ENCODE results near the gene ELOVL3. TPM values are rescaled to one million over a fixed set of nuclear protein-coding genes. Genes with fewer than 3 reads are reported as not detected.
"Not testable (repeated sequence)": the region's sequence is repeated elsewhere in the genome, so short reads cannot be mapped to it uniquely, and the experiment has no call there.

Gene ELOVL3
- polyA plus RNA-seq, 1 donor (not counting 4 experiments of a cell fraction or from before 2014, with no cell fraction given), result 0.26 TPM

GRCh38 chr10:102188298-102188940, 37.7 kb upstream of the ELOVL3 start:
- FAIRE-seq (no peak), DNase-seq (ENCODE audit: low read depth, low spot score) (no peak)
- Histone ChIP-seq H3K27ac (ENCODE audit: control insufficient read depth, insufficient read depth, low read length) (no peak overlapping the region), H3K79me2 (ENCODE audit: control insufficient read depth, insufficient read depth, low read length) (no peaks in the 10 kb centered on the region), H2AFZ (ENCODE audit: control insufficient read depth, low read length) (no peak overlapping the region), H3K27me3 (ENCODE audit: control insufficient read depth, extremely low read depth, insufficient read depth, low read length) (peaks cover 3% of the 10 kb centered on the region), H3K4me1 (ENCODE audit: control insufficient read depth, extremely low read depth, insufficient read depth, low read length) (no peaks in the 10 kb centered on the region), H4K20me1 (ENCODE audit: control insufficient read depth, extremely low read depth, insufficient read depth, low read length) (no peaks in the 10 kb centered on the region), H3K4me3 (ENCODE audit: control insufficient read depth in 2 of 3, extremely low read depth in 1 of 3, insufficient read depth in 2 of 3, low read depth in 1 of 3, low read length in 3 of 3) (no peak overlapping the region), H3K36me3 (ENCODE audit: control insufficient read depth in 2 of 2, extremely low read depth in 1 of 2, insufficient read depth in 2 of 2, low read length in 2 of 2) (no peaks in the 10 kb centered on the region), H3K9ac (ENCODE audit: control insufficient read depth, extremely low read depth, insufficient read depth, low read length) (no peak overlapping the region), H3K9me1 (ENCODE audit: control insufficient read depth, extremely low read depth, insufficient read depth, low read length) (no peaks in the 10 kb centered on the region), H3K4me2 (ENCODE audit: control insufficient read depth, extremely low read depth, insufficient read depth, low read depth, low read length) (no peak overlapping the region), H3K9me3 (ENCODE audit: control insufficient read depth, low read depth, low read length) (no peaks in the 10 kb centered on the region)
- TF ChIP-seq EZH2 (IDR thresholded peaks at IDR 0.05; ENCODE audit: low read length) (no peak), CTCF (optimal IDR thresholded peaks at IDR 0.05 in 1 of 3, IDR thresholded peaks at IDR 0.05 in 1 of 3, conservative IDR thresholded peaks at IDR 0.05 in 1 of 3; ENCODE audit: extremely low read depth in 1 of 3, insufficient read depth in 2 of 3, low read length in 3 of 3) (no peak)
- dilution Hi-C loops (cut with MboI; ENCODE audit: extremely low pct_ligation_motif_present, low sequenced_read_pairs), result no loop called here

DNA sequence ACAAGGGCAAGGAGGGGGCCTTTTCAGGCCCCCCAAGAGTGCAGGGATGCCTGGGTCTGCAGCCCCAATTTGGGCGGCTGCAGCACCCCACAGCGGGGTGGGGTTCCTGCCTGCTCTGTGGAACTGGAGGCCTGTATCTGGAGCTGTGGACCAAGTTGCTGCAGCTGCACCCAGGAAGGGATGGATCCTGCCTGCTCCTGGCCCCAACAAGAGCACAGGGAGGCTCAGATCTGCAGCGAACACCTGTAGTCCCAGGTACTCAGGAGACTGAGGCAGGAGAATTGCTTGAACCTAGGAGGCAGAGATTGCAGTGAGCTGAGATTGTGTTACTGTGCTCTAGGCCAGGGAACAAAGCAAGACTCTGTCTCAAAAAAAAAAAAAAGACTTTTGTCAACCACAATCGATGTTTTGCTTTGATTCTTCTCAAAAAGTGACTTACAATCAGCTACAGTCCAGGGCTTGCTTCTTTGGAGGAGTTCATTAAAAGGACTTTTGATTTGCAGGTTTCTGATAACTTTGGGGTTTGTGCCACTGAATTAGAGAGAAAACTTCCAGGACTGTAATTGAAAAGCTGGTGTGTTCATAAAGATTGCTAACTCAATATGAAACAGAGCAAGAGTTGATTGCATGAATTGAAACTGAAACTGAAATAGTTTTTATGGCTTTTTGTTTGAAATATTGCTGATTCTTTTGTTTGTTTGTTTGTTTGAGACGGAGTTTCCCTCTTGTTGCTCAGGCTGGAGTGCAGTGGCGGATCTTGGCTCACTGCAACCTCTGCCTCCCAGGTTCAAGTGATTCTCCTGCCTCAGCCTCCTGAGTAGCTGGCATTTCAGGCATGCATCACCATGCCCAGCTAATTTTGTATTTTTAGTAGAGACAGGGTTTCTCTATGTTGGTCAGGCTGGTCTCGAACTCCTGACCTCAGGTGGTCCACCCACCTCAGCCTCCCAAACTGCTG, 36.9 kb upstream of the ELOVL3 start:
- H3K4me1 ChIP-seq (ENCODE audit: control insufficient read depth, extremely low read depth, insufficient read depth, low read length); DNase-seq (ENCODE audit: low read depth, low spot score); H3K9me3 ChIP-seq (ENCODE audit: control insufficient read depth, low read depth, low read length); FAIRE-seq; H3K4me3 ChIP-seq (ENCODE audit: control insufficient read depth in 2 of 3, extremely low read depth in 1 of 3, insufficient read depth in 2 of 3, low read depth in 1 of 3, low read length in 3 of 3); H3K36me3 ChIP-seq (ENCODE audit: control insufficient read depth in 2 of 2, extremely low read depth in 1 of 2, insufficient read depth in 2 of 2, low read length in 2 of 2); H3K27me3 ChIP-seq (ENCODE audit: control insufficient read depth, extremely low read depth, insufficient read depth, low read length); H4K20me1 ChIP-seq (ENCODE audit: control insufficient read depth, extremely low read depth, insufficient read depth, low read length); H3K79me2 ChIP-seq (ENCODE audit: control insufficient read depth, insufficient read depth, low read length); H3K9me1 ChIP-seq (ENCODE audit: control insufficient read depth, extremely low read depth, insufficient read depth, low read length); H3K4me2 ChIP-seq (ENCODE audit: control insufficient read depth, extremely low read depth, insufficient read depth, low read depth, low read length); H2AFZ ChIP-seq (ENCODE audit: control insufficient read depth, low read length); H3K27ac ChIP-seq (ENCODE audit: control insufficient read depth, insufficient read depth, low read length); dilution Hi-C loops (cut with MboI; ENCODE audit: extremely low pct_ligation_motif_present, low sequenced_read_pairs); H3K9ac ChIP-seq (ENCODE audit: control insufficient read depth, extremely low read depth, insufficient read depth, low read length): not testable (repeated sequence)

All from keratinocyte (primary cell).